Karpas-422 (cell line): ENCODE measurements around the gene TUBA3C. TPM values are rescaled to one million over a fixed set of nuclear protein-coding genes. Genes with fewer than 3 reads are reported as not detected.
A peak's percentile ranks its signal among the peaks of the same experiment; 100 is the strongest.

Experiments used
- DNase-seq: peaks from one replicate; pipeline ENCODE4 v3.0.0-alpha.2; 2015
- H2AFZ ChIP-seq: fragments of 200-600 bp; sonication (generic); 2 replicates; pipeline ENCODE4 v1.6.1; 2014; ENCODE audit warnings: antibody characterized with exemption, low read length, mixed read lengths
- H3K27ac ChIP-seq: fragments of 200-600 bp; sonication (generic); 2 replicates; pipeline ENCODE4 v1.5.1; 2014; ENCODE audit warnings: mild to moderate bottlenecking, low read length, moderate library complexity
- H3K27me3 ChIP-seq: fragments of 200-600 bp; sonication (generic); 2 replicates; pipeline ENCODE4 v1.6.1; 2014; ENCODE audit warnings: low read length, mixed read lengths
- H3K36me3 ChIP-seq: fragments of 200-600 bp; sonication (generic); 2 replicates; pipeline ENCODE4 v1.6.1; 2014; ENCODE audit warnings: low read length, mixed read lengths; ENCODE audit not compliant: insufficient read depth
- H3K4me1 ChIP-seq: fragments of 200-600 bp; sonication (generic); 2 replicates; pipeline ENCODE4 v1.6.1; 2014; ENCODE audit warnings: mild to moderate bottlenecking, low read length, mixed read lengths
- H3K4me2 ChIP-seq: fragments of 200-600 bp; sonication (generic); 2 replicates; pipeline ENCODE4 v1.6.1; 2014; ENCODE audit warnings: low read length, low read depth, mild to moderate bottlenecking; ENCODE audit not compliant: poor library complexity, severe bottlenecking
- H3K4me3 ChIP-seq: fragments of 200-600 bp; sonication (generic); 2 replicates; pipeline ENCODE4 v1.5.1; 2014; ENCODE audit warnings: mild to moderate bottlenecking, antibody characterized with exemption, low read length, mixed read lengths
- H3K79me2 ChIP-seq: fragments of 200-600 bp; sonication (generic); 2 replicates; pipeline ENCODE4 v1.6.1; 2014; ENCODE audit warnings: mild to moderate bottlenecking, low read length, mixed read lengths
- H3K9ac ChIP-seq: fragments of 200-600 bp; sonication (generic); 2 replicates; pipeline ENCODE4 v1.6.0; 2014; ENCODE audit warnings: low read length
- H3K9me2 ChIP-seq: fragments of 200-600 bp; sonication (generic), shearing (Covaris generic); replicated peaks from 2 replicates; pipeline ENCODE4 v1.6.0; 2014; ENCODE audit warnings: mild to moderate bottlenecking, low read length, moderate library complexity; ENCODE audit not compliant: insufficient read depth
- H3K9me3 ChIP-seq: fragments of 300-700, 200-600 bp; sonication (generic); 2 replicates; pipeline ENCODE4 v1.6.1; 2014; ENCODE audit warnings: low read length, mixed read lengths
- H4K20me1 ChIP-seq: fragments of 200-600 bp; sonication (generic); 2 replicates; pipeline ENCODE4 v1.6.1; 2014; ENCODE audit warnings: mild to moderate bottlenecking, antibody characterized with exemption, low read length, low read depth; ENCODE audit not compliant: insufficient read depth
- total RNA-seq: library from RNA; depleted of rRNA; stranded (reverse); fragments of >200 nt; shearing (Covaris generic); gene quantifications from 2 replicates; pipeline ENCODE4 v1.2.3, GENCODE V29; 2014; ENCODE audit warnings: low replicate concordance

TUBA3C gene
- total RNA-seq, 1 experiment from 2014 or later = not detected

- Histone ChIP-seq H2AFZ (no peak overlapping the region), H3K4me3 (no peak overlapping the region), H3K36me3 (no peaks in the 10 kb centered on the region), H3K9ac (no peak overlapping the region), H4K20me1 (no peaks in the 10 kb centered on the region), H3K27me3 (no peaks in the 10 kb centered on the region), H3K4me2 (no peak overlapping the region), H3K79me2 (no peaks in the 10 kb centered on the region), H3K4me1 (no peaks in the 10 kb centered on the region), H3K9me2 (no peaks in the 10 kb centered on the region), H3K9me3 (peaks cover 12% of the 10 kb centered on the region), H3K27ac (no peak overlapping the region)
- DNase-seq = no peak
Observed at GRCh38 chr13:19158006-19158405, 23.6 kb downstream of the TUBA3C start.

GRCh38 chr13:19157461-19157860, 24.2 kb downstream of the TUBA3C start:
- no peak for DNase-seq
- peaks cover 8% of the 10 kb centered on the region for H3K9me3 ChIP-seq

GRCh38 chr13:19156013-19156825, 25.4 kb downstream of the TUBA3C start:
- no peak overlapping the region for H3K27ac ChIP-seq
- H3K4me1 ChIP-seq = no peaks in the 10 kb centered on the region
- H3K9me2 ChIP-seq = no peaks in the 10 kb centered on the region
- no peak overlapping the region for H3K9ac ChIP-seq
- no peaks in the 10 kb centered on the region for H3K79me2 ChIP-seq
- H3K4me3 ChIP-seq = no peak overlapping the region
- H3K36me3 ChIP-seq = no peaks in the 10 kb centered on the region
- no peak for DNase-seq
- no peak overlapping the region for H2AFZ ChIP-seq
- H4K20me1 ChIP-seq = no peaks in the 10 kb centered on the region
- peaks cover 8% of the 10 kb centered on the region; the same call in 1 of the 2 replicates for H3K9me3 ChIP-seq
- no peak overlapping the region for H3K4me2 ChIP-seq
- H3K27me3 ChIP-seq = no peaks in the 10 kb centered on the region

More at GRCh38 chr13:19157461-19157860, 24.2 kb downstream of the TUBA3C start:
- H3K27me3 ChIP-seq = no peaks in the 10 kb centered on the region
- no peaks in the 10 kb centered on the region for H3K9me2 ChIP-seq
- H3K4me1 ChIP-seq = no peaks in the 10 kb centered on the region
- H3K9ac ChIP-seq = no peak overlapping the region
- no peaks in the 10 kb centered on the region for H3K79me2 ChIP-seq
- H3K27ac ChIP-seq = no peak overlapping the region
- no peak overlapping the region for H3K4me3 ChIP-seq
- H4K20me1 ChIP-seq = no peaks in the 10 kb centered on the region
- no peak overlapping the region for H2AFZ ChIP-seq
- no peaks in the 10 kb centered on the region for H3K36me3 ChIP-seq
- H3K4me2 ChIP-seq = no peak overlapping the region

GRCh38 chr13:19155321-19155861, 26.2 kb downstream of the TUBA3C start:
- H3K79me2 ChIP-seq = no peaks in the 10 kb centered on the region
- H3K9ac ChIP-seq = no peak overlapping the region
- no peaks in the 10 kb centered on the region for H4K20me1 ChIP-seq
- H3K36me3 ChIP-seq = no peaks in the 10 kb centered on the region
- H2AFZ ChIP-seq = no peak overlapping the region
- H3K27me3 ChIP-seq = no peaks in the 10 kb centered on the region
- H3K9me2 ChIP-seq = no peaks in the 10 kb centered on the region
- no peak overlapping the region for H3K27ac ChIP-seq
- peaks cover 11% of the 10 kb centered on the region; the same call in 1 of the 2 replicates for H3K9me3 ChIP-seq
- H3K4me3 ChIP-seq = no peak overlapping the region
- H3K4me1 ChIP-seq = no peaks in the 10 kb centered on the region
- DNase-seq = no peak
- no peak overlapping the region for H3K4me2 ChIP-seq

- Histone ChIP-seq H3K9me2 (no peaks in the 10 kb centered on the region), H3K4me1 (no peaks in the 10 kb centered on the region), H3K36me3 (no peaks in the 10 kb centered on the region), H3K27me3 (no peaks in the 10 kb centered on the region), H3K9ac (no peak overlapping the region), H3K79me2 (no peaks in the 10 kb centered on the region), H3K9me3 (peaks cover 8% of the 10 kb centered on the region; the same call in 1 of the 2 replicates), H4K20me1 (no peaks in the 10 kb centered on the region), H3K4me2 (no peak overlapping the region), H3K4me3 (no peak overlapping the region), H2AFZ (no peak overlapping the region), H3K27ac (no peak overlapping the region)
- no peak for DNase-seq
Observed at GRCh38 chr13:19154843-19155242, 26.8 kb downstream of the TUBA3C start.

GRCh38 chr13:19153782-19154450, 27.7 kb downstream of the TUBA3C start:
- Histone ChIP-seq H3K9me3 (peaks cover 3% of the 10 kb centered on the region; the same call in 1 of the 2 replicates), H3K4me3 (no peak overlapping the region), H3K27me3 (no peaks in the 10 kb centered on the region), H3K4me2 (no peak overlapping the region), H3K36me3 (no peaks in the 10 kb centered on the region; the same call in 1 of the 2 replicates), H4K20me1 (no peaks in the 10 kb centered on the region), H3K27ac (no peak overlapping the region), H3K4me1 (no peaks in the 10 kb centered on the region), H3K9me2 (no peaks in the 10 kb centered on the region), H3K9ac (no peak overlapping the region), H3K79me2 (no peaks in the 10 kb centered on the region), H2AFZ (no peak overlapping the region)
- DNase-seq = peak; percentile 60

- H3K27me3 ChIP-seq = no peaks in the 10 kb centered on the region
- H3K9ac ChIP-seq = no peak overlapping the region
- no peak overlapping the region for H3K27ac ChIP-seq
- H3K9me2 ChIP-seq = no peaks in the 10 kb centered on the region
- no peak overlapping the region for H2AFZ ChIP-seq
- H3K36me3 ChIP-seq = no peaks in the 10 kb centered on the region; the same call in 1 of the 2 replicates
- DNase-seq = no peak
- H3K4me2 ChIP-seq = no peak overlapping the region
- H3K79me2 ChIP-seq = no peaks in the 10 kb centered on the region
- no peaks in the 10 kb centered on the region for H3K4me1 ChIP-seq
- H4K20me1 ChIP-seq = no peaks in the 10 kb centered on the region
- no peak overlapping the region for H3K4me3 ChIP-seq
- H3K9me3 ChIP-seq = peaks cover 3% of the 10 kb centered on the region; the same call in 1 of the 2 replicates
Observed at GRCh38 chr13:19152403-19152802, 29.2 kb downstream of the TUBA3C start.
